ENCODE data around the gene NR1D1.
A peak's percentile ranks its signal among the peaks of the same experiment; 100 is the strongest.

NR1D1 gene

DNA sequence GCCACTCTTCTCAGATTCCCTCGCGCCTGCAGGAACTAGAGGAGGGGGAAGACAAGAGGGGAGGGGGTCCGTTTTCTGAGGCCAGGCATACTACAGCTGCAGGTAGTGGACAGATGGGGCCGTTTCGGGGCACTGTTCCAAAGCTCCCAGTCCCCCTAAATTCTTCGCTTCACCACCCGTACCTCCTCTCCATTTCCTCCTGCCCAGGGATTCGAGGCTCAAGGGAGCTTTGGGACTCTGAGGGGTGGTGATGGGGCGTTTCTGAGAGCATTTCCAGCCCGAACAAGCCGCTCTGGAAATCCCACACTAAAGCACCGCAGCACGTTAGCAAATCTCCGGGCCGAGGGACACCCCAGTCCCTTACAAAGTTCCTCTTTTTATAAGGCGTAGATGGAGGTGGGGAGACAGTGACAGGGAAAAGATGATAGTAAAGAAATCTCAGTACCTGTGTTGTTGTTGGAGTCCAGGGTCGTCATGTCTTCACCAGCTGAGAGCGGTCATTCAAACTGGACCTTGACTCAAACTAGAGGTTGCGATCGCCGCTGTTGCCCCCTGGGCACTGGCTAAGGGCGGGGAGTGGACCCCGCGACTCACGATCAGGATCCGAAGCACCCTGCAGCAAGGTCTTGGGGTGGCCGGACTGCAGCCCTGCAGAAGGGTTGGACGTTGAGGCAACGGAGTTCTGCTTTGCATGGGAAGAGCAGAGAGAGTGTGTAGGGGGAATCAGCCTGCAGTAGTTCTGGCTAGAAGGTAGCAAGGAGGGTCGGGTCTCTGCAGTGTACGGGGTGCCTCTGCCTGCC lies 570 bp downstream of the NR1D1 start:
- DNase-seq (ENCODE audit: low read depth, low spot score): no peak
- TF ChIP-seq, protein P1, sequence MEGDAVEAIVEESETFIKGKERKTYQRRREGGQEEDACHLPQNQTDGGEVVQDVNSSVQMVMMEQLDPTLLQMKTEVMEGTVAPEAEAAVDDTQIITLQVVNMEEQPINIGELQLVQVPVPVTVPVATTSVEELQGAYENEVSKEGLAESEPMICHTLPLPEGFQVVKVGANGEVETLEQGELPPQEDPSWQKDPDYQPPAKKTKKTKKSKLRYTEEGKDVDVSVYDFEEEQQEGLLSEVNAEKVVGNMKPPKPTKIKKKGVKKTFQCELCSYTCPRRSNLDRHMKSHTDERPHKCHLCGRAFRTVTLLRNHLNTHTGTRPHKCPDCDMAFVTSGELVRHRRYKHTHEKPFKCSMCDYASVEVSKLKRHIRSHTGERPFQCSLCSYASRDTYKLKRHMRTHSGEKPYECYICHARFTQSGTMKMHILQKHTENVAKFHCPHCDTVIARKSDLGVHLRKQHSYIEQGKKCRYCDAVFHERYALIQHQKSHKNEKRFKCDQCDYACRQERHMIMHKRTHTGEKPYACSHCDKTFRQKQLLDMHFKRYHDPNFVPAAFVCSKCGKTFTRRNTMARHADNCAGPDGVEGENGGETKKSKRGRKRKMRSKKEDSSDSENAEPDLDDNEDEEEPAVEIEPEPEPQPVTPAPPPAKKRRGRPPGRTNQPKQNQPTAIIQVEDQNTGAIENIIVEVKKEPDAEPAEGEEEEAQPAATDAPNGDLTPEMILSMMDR (IDR thresholded peaks at IDR 0.05; ENCODE audit: insufficient read depth, low read length, missing control alignments): no peak
- CTCF ChIA-PET: interaction anchor here (0.9 to 16.8 kb wide), 13 partner anchors 13 to 119 kb away, joined by 3 to 273 read pairs (median 4); no protein-coding TSS in a partner anchor
- peak overlapping the region; percentile 87 for H3K4me3 ChIP-seq (ENCODE audit: low read depth, low read length)
- POLR2A ChIA-PET: interaction anchor here (0.9 to 3.6 kb wide), 18 partner anchors 7 to 79 kb away, joined by 3 to 62 read pairs (median 5); partner anchors contain the start of genes CASC3, MED24 and MSL1

DNA sequence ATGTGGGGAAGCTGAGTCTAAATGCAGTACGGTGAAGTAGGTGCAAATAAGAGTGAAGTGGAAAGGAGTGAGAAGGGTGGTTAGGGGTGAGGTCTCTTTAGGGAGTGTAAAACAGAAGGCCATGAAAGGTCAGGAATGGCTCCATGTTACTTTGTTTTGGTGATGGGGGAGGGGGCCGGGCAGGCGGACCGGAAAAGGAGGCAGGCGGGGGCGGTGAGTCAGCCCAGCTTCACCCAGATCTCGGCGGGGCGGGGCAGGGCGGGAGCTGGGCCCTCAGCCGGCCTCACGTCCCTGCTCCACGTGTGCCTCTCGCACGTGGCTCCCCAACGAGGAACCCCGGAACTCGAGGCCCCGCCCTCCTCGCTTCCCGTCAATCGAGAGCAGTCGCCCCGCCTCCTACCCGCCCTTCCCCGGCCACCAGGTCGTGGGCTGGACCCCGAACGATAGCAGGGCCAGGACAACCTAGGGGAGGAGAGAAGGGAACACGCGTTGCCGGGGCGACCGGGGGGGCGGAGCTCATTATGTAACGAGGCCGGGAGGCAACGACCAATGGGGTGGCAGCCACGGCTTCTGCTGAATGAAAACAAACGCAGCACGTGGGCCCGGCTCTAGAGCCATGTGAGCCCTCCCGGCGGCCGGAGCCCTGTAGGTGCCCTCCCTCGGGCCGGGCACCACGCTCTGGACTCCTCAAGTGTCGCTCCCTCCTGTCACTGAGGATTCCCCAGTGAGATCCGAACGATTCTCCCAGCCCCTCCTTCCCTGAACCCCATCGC lies 1.4 kb downstream of the NR1D1 start:
- CTCF ChIA-PET: interaction anchor here (0.7 to 16.8 kb wide), 11 partner anchors 10 to 120 kb away, joined by 3 to 273 read pairs (median 5); partner anchors contain the start of gene WIPF2
- TF ChIP-seq, protein P1 (IDR thresholded peaks at IDR 0.05; ENCODE audit: insufficient read depth, low read length, missing control alignments): no peak
- H3K4me3 ChIP-seq (ENCODE audit: low read depth, low read length): peak overlapping the region; percentile 87
- DNase-seq (ENCODE audit: low read depth, low spot score): peak; percentile 94
- POLR2A ChIA-PET: interaction anchor here (0.7 to 3.6 kb wide), 12 partner anchors 8 to 70 kb away, joined by 3 to 62 read pairs (median 5); partner anchors contain the start of gene CASC3

DNA sequence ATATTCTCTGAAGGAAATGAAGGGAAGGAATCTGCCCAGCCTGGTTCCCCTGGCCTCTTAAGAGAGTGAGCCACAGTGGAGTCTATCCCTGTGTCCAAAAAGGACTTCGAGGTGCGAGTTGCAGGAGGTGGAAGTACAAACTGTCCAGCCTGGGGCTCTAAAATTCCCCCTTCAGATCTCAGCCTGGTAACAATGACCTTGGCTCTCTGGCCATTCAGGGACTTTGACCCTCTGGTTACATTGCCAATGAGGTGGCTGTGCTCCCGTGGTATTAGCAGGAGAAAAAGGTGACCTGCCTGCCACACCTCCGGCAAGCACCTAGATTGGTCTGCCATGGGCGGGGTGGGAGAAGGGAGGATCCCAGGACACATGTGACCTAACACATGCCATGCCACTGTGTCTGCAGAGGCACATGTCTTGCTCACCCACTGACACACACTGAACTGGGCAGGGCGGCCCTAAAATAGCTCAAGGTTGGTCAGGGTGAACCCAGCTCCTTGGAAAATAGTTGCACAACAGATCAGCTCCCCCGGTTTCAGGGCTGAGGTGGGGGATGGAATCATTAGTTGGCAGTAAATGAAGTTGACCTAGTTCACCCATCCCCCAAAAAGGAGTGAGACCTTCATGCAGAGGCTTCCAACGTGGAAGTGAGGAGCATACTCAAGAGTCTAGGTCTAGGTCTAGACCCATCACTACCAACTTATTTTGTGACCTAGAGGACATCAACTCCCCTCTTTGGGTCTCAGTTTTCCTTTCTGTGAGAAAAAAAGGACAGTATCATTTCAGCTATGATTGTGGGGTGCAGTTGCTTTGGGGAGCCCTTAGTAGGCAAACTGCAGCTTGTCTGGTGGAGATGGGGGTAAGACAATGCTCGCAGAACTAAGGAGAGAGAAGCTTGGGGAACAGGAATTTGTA lies 2.2 kb downstream of the NR1D1 start:
- POLR2A ChIA-PET: interaction anchor here (0.7 to 3.6 kb wide), 11 partner anchors 8 to 42 kb away, joined by 3 to 62 read pairs (median 5); partner anchors contain the start of gene CASC3
- DNase-seq (ENCODE audit: low read depth, low spot score): no peak
- H3K4me3 ChIP-seq (ENCODE audit: low read depth, low read length): peak overlapping the region; percentile 40
- CTCF ChIA-PET: interaction anchor here (0.7 to 16.8 kb wide), 10 partner anchors 9 to 121 kb away, joined by 3 to 273 read pairs (median 5); partner anchors contain the start of gene WIPF2
- TF ChIP-seq, protein P1 (IDR thresholded peaks at IDR 0.05; ENCODE audit: insufficient read depth, low read length, missing control alignments): no peak

DNA sequence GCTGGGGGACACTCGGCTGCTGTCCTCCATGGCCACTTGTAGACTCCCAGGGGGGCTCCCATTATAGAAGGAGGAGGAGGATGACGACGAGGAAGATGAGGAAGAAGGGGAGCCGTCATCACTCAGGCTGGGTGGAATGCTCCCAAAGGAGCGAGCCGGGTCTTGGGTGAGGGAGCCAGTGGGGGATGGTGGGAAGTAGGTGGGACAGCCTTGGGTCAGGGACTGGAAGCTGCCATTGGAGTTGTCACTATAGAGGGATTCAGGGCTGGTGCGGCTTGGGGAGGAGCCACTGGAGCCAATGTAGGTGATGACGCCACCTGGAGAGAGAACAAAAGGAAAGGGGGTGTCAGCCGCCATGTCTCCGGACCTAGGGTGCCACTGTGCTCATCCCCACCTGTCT lies 3.3 kb downstream of the NR1D1 start:
- POLR2A ChIA-PET: no interaction called here
- CTCF ChIA-PET: interaction anchor here (0.9 to 16.8 kb wide), 6 partner anchors 8 to 94 kb away, joined by 3 to 273 read pairs (median 8); partner anchors contain the start of gene THRA

More for the DNA sequence above, 3.3 kb downstream of the NR1D1 start:
- TF ChIP-seq, protein P1 (IDR thresholded peaks at IDR 0.05; ENCODE audit: insufficient read depth, low read length, missing control alignments): no peak
- no peak for DNase-seq (ENCODE audit: low read depth, low spot score)
- H3K4me3 ChIP-seq (ENCODE audit: low read depth, low read length): no peak overlapping the region

Measured in AG04449 (cell line).